Transverse colon (tissue), 4 donors: ENCODE measurements around the gene KCNN1. TPM values are rescaled to one million over a fixed set of nuclear protein-coding genes. Genes with fewer than 3 reads are reported as not detected.
A peak's percentile ranks its signal among the peaks of the same experiment; 100 is the strongest.

Source experiments
- DNase-seq: peaks from one replicate; pipeline ENCODE4 v3.0.0-alpha.2; 2019
- H3K27ac ChIP-seq, 4 donors: fragments of 200-600 bp; sonication (generic); 2 replicates each; pipeline ENCODE4 v1.5.1; 2016 to 2018; ENCODE audit warnings: inconsistent platforms in 4 of 4
- H3K27me3 ChIP-seq: fragments of 200-600 bp; sonication (generic); 2 replicates; pipeline ENCODE4 v1.5.1; 2017; ENCODE audit warnings: inconsistent platforms
- H3K36me3 ChIP-seq, 4 donors: fragments of 200-600 bp; sonication (generic); 2 replicates each; pipeline ENCODE4 v1.5.1; 2017 to 2019; ENCODE audit warnings: inconsistent platforms in 4 of 4
- H3K4me1 ChIP-seq, 4 donors: fragments of 200-600 bp; sonication (generic); 2 replicates each; pipeline ENCODE4 v1.5.1; 2017 to 2020; ENCODE audit warnings: inconsistent platforms in 4 of 4
- H3K4me3 ChIP-seq, 4 donors: fragments of 200-600 bp; sonication (generic); 1 replicate in 1 of 4; 2 replicates in 3 of 4; pipeline versions ENCODE4 v1.5.1 to v1.6.1; 2017 to 2019; ENCODE audit warnings: inconsistent platforms in 4 of 4
- H3K9me3 ChIP-seq, 2 donors: fragments of 200-600 bp; sonication (generic); 2 replicates each; pipeline ENCODE4 v1.5.1; 2017 to 2019; ENCODE audit warnings: inconsistent platforms in 2 of 2
- CTCF ChIP-seq, 5 experiments: fragments of 200-600 bp in 3 of 5; fragments of 450-650 bp in 2 of 5; sonication (generic) in 3 of 5; IDR thresholded peaks; 1 replicate in 2 of 5; 2 replicates in 3 of 5; pipeline ENCODE4 v1.5.1; 2016 to 2017; ENCODE audit warnings: antibody characterized with exemption in 5 of 5, inconsistent platforms in 3 of 5, mild to moderate bottlenecking in 2 of 5, moderate library complexity in 1 of 5
- EP300 ChIP-seq: sonication (generic); formaldehyde crosslinking; IDR thresholded peaks from one replicate; pipeline ENCODE4 v1.6.1; 2017; ENCODE audit warnings: antibody characterized with exemption, low read depth
- POLR2A ChIP-seq: fragments of 450-650 bp; IDR thresholded peaks from one replicate; pipeline ENCODE4 v1.6.1; 2016; ENCODE audit warnings: antibody characterized with exemption, mild to moderate bottlenecking, moderate library complexity
- POLR2AphosphoS5 ChIP-seq, 3 donors: sonication (generic); formaldehyde crosslinking; IDR thresholded peaks; one replicate each; pipeline ENCODE4 v1.6.1; 2016; ENCODE audit warnings: antibody characterized with exemption in 3 of 3
- WGBS, 2 donors: methylation state at CpG; one replicate each; pipeline ENCODE4 v1.1.5; 2018; ENCODE audit warnings: low coverage in 1 of 2; 5-methylcytosine and 5-hydroxymethylcytosine counted together
- in situ Hi-C, 4 donors: fragments of 200-750 bp; cut with MboI; loops; one replicate each; pipeline versions ENCODE4 v1.15.0 to v1.15.1; 2017; ENCODE audit warnings: low sequenced_read_pairs in 3 of 4, low pct_ligation_motif_present in 1 of 4, low pct_unique_long_range_greater_than_20kb in 1 of 4
- intact Hi-C: fragments of 100-400 bp; cut with DNase I; formaldehyde crosslinking; loops from one replicate; pipeline ENCODE4 v1.15.1; 2023; ENCODE audit warnings: low total_unique reads
- total RNA-seq, 4 donors: library from RNA; depleted of rRNA; stranded (reverse); fragments of >200 nt; gene quantifications; one replicate each; pipeline ENCODE4 v1.1.0, GENCODE V29; 2016

Gene KCNN1
- total RNA-seq, 4 donors from 2014 or later, result 1.6 TPM; not detected in 3

GRCh38 chr19:17946965-17947784 lies 19.7 kb upstream of the KCNN1 start:
- H3K4me1 ChIP-seq, result peaks cover 28 to 46% (median 40%) of the 10 kb centered on the region in 4 donors
- 17 to 40% methylated on average over 5 to 29 of the region's 29 CpGs for WGBS, 2 donors
- intact Hi-C loops, result no loop called here
- H3K4me3 ChIP-seq, result peak overlapping the region; percentile 19 to 79 (median 62)
- DNase-seq, result no peak
- H3K27me3 ChIP-seq, result peaks cover 37% of the 10 kb centered on the region
- no peaks in the 10 kb centered on the region for H3K9me3 ChIP-seq
- in situ Hi-C loops, result loop anchor here in 2 of 4 donors (10.0 to 25.0 kb wide), 2 partner anchors 48 to 115 kb away; no protein-coding TSS in a partner anchor
- TF ChIP-seq EP300 (no peak), POLR2A (no peak), CTCF (IDR thresholded peaks at IDR 0.05) (no peak), POLR2AphosphoS5 (IDR thresholded peaks at IDR 0.05) (no peak)
- H3K36me3 ChIP-seq, result no peaks in the 10 kb centered on the region
- peak overlapping the region; percentile 39 to 64 (median 52) for H3K27ac ChIP-seq

- peaks cover 28 to 52% (median 45%) of the 10 kb centered on the region in 4 donors for H3K4me1 ChIP-seq
- TF ChIP-seq POLR2AphosphoS5 (IDR thresholded peaks at IDR 0.05) (peak in 1 of 3 donors; percentile 23), EP300 (no peak)
- peak overlapping the region; percentile 45 to 79 (median 62) for H3K4me3 ChIP-seq
- peaks cover 45% of the 10 kb centered on the region for H3K27me3 ChIP-seq
- intact Hi-C loops (no loop called here), in situ Hi-C loops (loop anchor here in 2 of 4 donors (10.0 to 25.0 kb wide), 2 partner anchors 47 to 114 kb away; no protein-coding TSS in a partner anchor)
- peak; percentile 91 for DNase-seq
- H3K27ac ChIP-seq, result peak overlapping the region; percentile 39 to 68 (median 65)
- WGBS, 2 donors, result 1% methylated on average over 32 of the region's 92 CpGs; no CpG with 5 or more reads in 1 of the 2 donors
- no peaks in the 10 kb centered on the region for H3K9me3 ChIP-seq
- H3K36me3 ChIP-seq, result no peaks in the 10 kb centered on the region
These were observed 18.9 kb upstream of the KCNN1 start for GRCh38 chr19:17947815-17948513.

- Histone ChIP-seq H3K4me1 (peaks cover 28 to 52% (median 45%) of the 10 kb centered on the region in 4 donors), H3K36me3 (no peaks in the 10 kb centered on the region), H3K27ac (no peak overlapping the region), H3K9me3 (no peaks in the 10 kb centered on the region), H3K27me3 (peaks cover 50% of the 10 kb centered on the region), H3K4me3 (peak overlapping the region in 3 of 4 donors; percentile 51 to 79 (median 73))
- no peak for DNase-seq
- TF ChIP-seq EP300, result no peak
- no peak for TF ChIP-seq POLR2AphosphoS5 (IDR thresholded peaks at IDR 0.05)
- no peak for TF ChIP-seq POLR2A
- TF ChIP-seq CTCF (IDR thresholded peaks at IDR 0.05), result no peak
- WGBS, 2 donors, result 0 to 3% methylated on average over 3 to 8 of the region's 16 CpGs
- in situ Hi-C loops, result loop anchor here in 2 of 4 donors (10.0 to 25.0 kb wide), 2 partner anchors 46 to 114 kb away; no protein-coding TSS in a partner anchor
- intact Hi-C loops, result no loop called here
These were observed 18.4 kb upstream of the KCNN1 start for GRCh38 chr19:17948514-17948900.

GRCh38 chr19:17948931-17949930 lies 17.7 kb upstream of the KCNN1 start:
- WGBS, 2 donors, result 22% methylated on average over 47 of the region's 49 CpGs; no CpG with 5 or more reads in 1 of the 2 donors
- intact Hi-C loops, result no loop called here
- Histone ChIP-seq H3K27ac (no peak overlapping the region), H3K4me3 (peak overlapping the region in 1 of 4 donors; percentile 73), H3K4me1 (peaks cover 28 to 52% (median 43%) of the 10 kb centered on the region in 4 donors), H3K27me3 (peaks cover 57% of the 10 kb centered on the region), H3K36me3 (no peaks in the 10 kb centered on the region), H3K9me3 (no peaks in the 10 kb centered on the region)
- in situ Hi-C loops, result loop anchor here in 2 of 4 donors (10.0 to 25.0 kb wide), 2 partner anchors 46 to 113 kb away; no protein-coding TSS in a partner anchor
- DNase-seq, result no peak
- TF ChIP-seq POLR2AphosphoS5 (IDR thresholded peaks at IDR 0.05), result no peak
- TF ChIP-seq POLR2A, result no peak
- no peak for TF ChIP-seq CTCF (IDR thresholded peaks at IDR 0.05)
- no peak for TF ChIP-seq EP300
